ENCODE results near the gene BARX2. TPM values are rescaled to one million over a fixed set of nuclear protein-coding genes. Genes with fewer than 3 reads are reported as not detected.

BARX2 gene
- total and polyA plus RNA-seq, 2 of the 4 experiments (the other 2 are of a cell fraction), result not detected

DNA sequence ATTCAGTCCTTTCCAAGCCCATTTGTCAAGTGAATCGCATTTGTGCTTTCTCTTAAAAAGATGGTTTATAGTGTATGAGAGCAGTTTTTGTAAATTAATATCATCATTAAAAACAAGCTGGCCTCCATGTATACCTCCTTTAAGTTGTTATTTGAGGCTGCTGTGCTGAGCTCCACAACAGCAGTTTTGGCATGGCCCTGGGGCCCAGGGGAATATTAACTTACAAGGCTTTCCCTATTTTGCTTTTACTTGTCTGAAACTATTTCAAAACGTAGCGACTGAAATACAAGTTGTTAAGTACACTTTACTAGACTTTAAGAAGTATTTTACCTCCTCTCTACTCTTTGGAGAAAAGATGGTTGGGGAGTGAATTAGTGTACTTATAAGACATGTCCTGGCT is 4.9 kb upstream of the BARX2 start:
- no peak overlapping the region for H2BK15ac ChIP-seq (ENCODE audit: low read depth, low read length)
- H2BK120ac ChIP-seq (ENCODE audit: low read depth, low read length), result no peak overlapping the region
- peaks cover 62% of the 10 kb centered on the region for H3K27me3 ChIP-seq (ENCODE audit: control insufficient read depth, insufficient read depth, low read length)
- no peak overlapping the region for H3K4ac ChIP-seq (ENCODE audit: low read depth, low read length)
- ATAC-seq (ENCODE audit: low read depth) (no peak), DNase-seq (no peak)
- no peak overlapping the region for H2AK9ac ChIP-seq (replicated peaks; ENCODE audit: low read depth, low read length, poor library complexity)
- intact Hi-C loops (cut with micrococcal nuclease), result no loop called here
- no peak overlapping the region for H3K23ac ChIP-seq (ENCODE audit: low read depth, low read length)
- no peak overlapping the region for H3K56ac ChIP-seq (ENCODE audit: extremely low read depth, insufficient read depth, low read length)
- TF ChIP-seq POLR2A (IDR thresholded peaks at IDR 0.05; ENCODE audit: low read depth, low read length) (no peak), BHLHE40 (IDR thresholded peaks at IDR 0.05; ENCODE audit: low read depth, low read length) (no peak), RCOR1 (IDR thresholded peaks at IDR 0.05; ENCODE audit: insufficient replicate concordance, low read length) (no peak), FOS (IDR thresholded peaks at IDR 0.05; ENCODE audit: low read depth, low read length) (no peak)
- ChIA-PET CTCF (no interaction called here), POLR2A (ENCODE audit: unreplicated experiment) (no interaction called here)
- no peaks in the 10 kb centered on the region for H4K20me1 ChIP-seq (ENCODE audit: insufficient read depth, low read length)
- BruUV-seq (replicated peaks), result no TSS peak
- H3K9me3 ChIP-seq (ENCODE audit: control insufficient read depth, insufficient read depth, low read length), result no peaks in the 10 kb centered on the region
- in situ Hi-C loops (cut with MboI; ENCODE audit: low sequenced_read_pairs), result no loop called here
- H3K18ac ChIP-seq (ENCODE audit: low read depth, low read length), result no peak overlapping the region
- H3K4me2 ChIP-seq (ENCODE audit: low read depth, low read length), result no peak overlapping the region
- H4K5ac ChIP-seq (ENCODE audit: low read depth, low read length), result no peak overlapping the region
- dilution Hi-C loops (cut with HindIII; ENCODE audit: low sequenced_read_pairs, unreplicated experiment), result no loop called here
- H2BK5ac ChIP-seq (ENCODE audit: low read depth, low read length, poor library complexity, severe bottlenecking), result no peak overlapping the region
- peaks cover 2% of the 10 kb centered on the region; the same call in 1 of the 2 replicates for H3K4me1 ChIP-seq (ENCODE audit: control insufficient read depth, insufficient read depth, low read length)
- no peak overlapping the region for H2BK20ac ChIP-seq (ENCODE audit: low read depth, low read length)
- no peak overlapping the region for H3K9ac ChIP-seq (ENCODE audit: low read depth, low read length)
- H2AK5ac ChIP-seq (ENCODE audit: low read depth, low read length), result no peak overlapping the region
- no peak overlapping the region for H3K27ac ChIP-seq (ENCODE audit: insufficient read depth, low read length)
- H3K79me1 ChIP-seq (ENCODE audit: low read depth in 1 of 2, low read length in 2 of 2), result no peaks in the 10 kb centered on the region
- no peak overlapping the region for H3K14ac ChIP-seq (replicated peaks; ENCODE audit: low read depth, low read length)
- no peak overlapping the region for H3K4me3 ChIP-seq (ENCODE audit: insufficient read depth, low read depth, low read length)
- H3K36me3 ChIP-seq (ENCODE audit: control insufficient read depth, insufficient read depth, low read length), result no peaks in the 10 kb centered on the region
- H2AFZ ChIP-seq (replicated peaks; ENCODE audit: low read length, poor library complexity), result no peak overlapping the region
- no peaks in the 10 kb centered on the region for H3K9me1 ChIP-seq (ENCODE audit: insufficient read depth, low read length)
- no CpG with 5 or more reads among the region's 3 CpGs for WGBS, 2 experiments (ENCODE audit: extremely low coverage in 2 of 2, insufficient read length in 1 of 2)
- H4K8ac ChIP-seq (ENCODE audit: low read depth in 2 of 2, low read length in 2 of 2), result no peak overlapping the region
- H4K91ac ChIP-seq (ENCODE audit: insufficient read depth, low read depth, low read length), result no peak overlapping the region

Measured in IMR-90 (cell line).